GM12801 (cell line): ENCODE measurements around the gene TFPI.

Source experiments
- CTCF ChIP-seq: IDR thresholded peaks from one replicate; pipeline ENCODE4 v1.5.1; 2011; ENCODE audit warnings: control low read depth; ENCODE audit not compliant: insufficient read length; ENCODE audit errors: extremely low read depth

TFPI gene

GRCh38 chr2:187466129-187466792 is 88.0 kb downstream of the TFPI start:
- TF ChIP-seq CTCF, result no peak

GRCh38 chr2:187462839-187463238 is 91.4 kb downstream of the TFPI start:
- no peak for TF ChIP-seq CTCF

- TF ChIP-seq CTCF, result no peak
Observed at GRCh38 chr2:187461294-187462261, 92.7 kb downstream of the TFPI start.

- no peak for TF ChIP-seq CTCF
Observed at GRCh38 chr2:187459256-187459655, 95.0 kb downstream of the TFPI start.

GRCh38 chr2:187453078-187453641 is 101.1 kb downstream of the TFPI start:
- TF ChIP-seq CTCF, result no peak

GRCh38 chr2:187451510-187451909 is 102.7 kb downstream of the TFPI start:
- no peak for TF ChIP-seq CTCF

GRCh38 chr2:187447336-187447735 is 106.9 kb downstream of the TFPI start:
- TF ChIP-seq CTCF, result no peak
